CD14-positive monocyte (primary cell): ENCODE data around the gene FBXW7. TPM values are rescaled to one million over a fixed set of nuclear protein-coding genes. Genes with fewer than 3 reads are reported as not detected.
A peak's percentile ranks its signal among the peaks of the same experiment; 100 is the strongest.

Source experiments
- DNase-seq, 3 donors: peaks; one replicate each; pipeline ENCODE4 v3.0.0-alpha.2; 2011 to 2022
- H2AFZ ChIP-seq: 2 replicates; pipeline ENCODE4 v1.6.0; 2012; ENCODE audit warnings: mild to moderate bottlenecking, low read depth, low read length, inconsistent platforms; ENCODE audit not compliant: insufficient read depth, poor library complexity, severe bottlenecking
- H3K27ac ChIP-seq, 2 donors: 1 replicate in 1 of 2; 2 replicates in 1 of 2; pipeline ENCODE4 v1.5.1; 2012 to 2013; ENCODE audit warnings: low read length in 2 of 2, control low read depth in 1 of 2, inconsistent platforms in 1 of 2, low read depth in 1 of 2, mild to moderate bottlenecking in 1 of 2
- H3K27me3 ChIP-seq, 2 donors: one replicate each; pipeline versions ENCODE4 v1.6.0 to v1.6.1; 2011 to 2013; ENCODE audit warnings: low read length in 2 of 2; ENCODE audit not compliant: control insufficient read depth in 2 of 2, insufficient read depth in 2 of 2
- H3K36me3 ChIP-seq, 2 donors: replicated peaks in 1 of 2; 1 replicate in 1 of 2; 2 replicates in 1 of 2; pipeline versions ENCODE4 v1.5.1 to v1.6.1; 2012 to 2013; ENCODE audit warnings: low read length in 2 of 2, control low read depth in 1 of 2, inconsistent platforms in 1 of 2, mild to moderate bottlenecking in 1 of 2; ENCODE audit not compliant: insufficient read depth in 2 of 2, control insufficient read depth in 1 of 2
- H3K4me1 ChIP-seq, 2 donors: 1 replicate in 1 of 2; 2 replicates in 1 of 2; pipeline versions ENCODE4 v1.5.1 to v1.6.1; 2012 to 2013; ENCODE audit warnings: low read length in 2 of 2, control low read depth in 1 of 2, inconsistent platforms in 1 of 2, mild to moderate bottlenecking in 1 of 2, moderate library complexity in 1 of 2; ENCODE audit not compliant: insufficient read depth in 2 of 2, control insufficient read depth in 1 of 2
- H3K4me2 ChIP-seq: replicated peaks from 2 replicates; pipeline ENCODE3; 2012; ENCODE audit warnings: low read length, moderate library complexity, mild to moderate bottlenecking; ENCODE audit not compliant: poor library complexity, severe bottlenecking; ENCODE audit errors: extremely low read depth
- H3K4me3 ChIP-seq, 3 experiments: fragments of 200-600 bp in 1 of 3; sonication (generic) in 1 of 3; replicated peaks in 1 of 3; 1 replicate in 2 of 3; 2 replicates in 1 of 3; pipeline ENCODE4 v1.5.1; 2011 to 2013; ENCODE audit warnings: low read length in 3 of 3, mild to moderate bottlenecking in 3 of 3, control low read depth in 2 of 3, low read depth in 2 of 3, inconsistent platforms in 1 of 3, moderate library complexity in 1 of 3
- H3K79me2 ChIP-seq: 2 replicates; pipeline ENCODE4 v1.6.0; 2012; ENCODE audit warnings: mild to moderate bottlenecking, control low read depth, inconsistent platforms, low read length, moderate library complexity; ENCODE audit not compliant: insufficient read depth
- H3K9ac ChIP-seq: 2 replicates; pipeline ENCODE4 v1.6.0; 2017; ENCODE audit warnings: low read length, mild to moderate bottlenecking; ENCODE audit not compliant: insufficient read depth, poor library complexity, severe bottlenecking
- H3K9me3 ChIP-seq, 2 donors: replicated peaks in 1 of 2; 1 replicate in 1 of 2; 2 replicates in 1 of 2; pipeline versions ENCODE4 v1.5.1 to v1.6.1; 2012 to 2013; ENCODE audit warnings: low read length in 2 of 2, control low read depth in 1 of 2; ENCODE audit not compliant: control insufficient read depth in 1 of 2, insufficient read depth in 1 of 2
- H4K20me1 ChIP-seq: 2 replicates; pipeline ENCODE4 v1.6.0; 2012; ENCODE audit warnings: mild to moderate bottlenecking, low read length, control low read depth, moderate library complexity; ENCODE audit not compliant: insufficient read depth
- H3K27ac Mint-ChIP-seq, 7 donors: one replicate each; pipeline ENCODE4 v1.8.0; 2020; ENCODE audit warnings: mild to moderate bottlenecking in 7 of 7, mixed read lengths in 7 of 7, moderate library complexity in 6 of 7, inconsistent platforms in 2 of 7
- H3K27me3 Mint-ChIP-seq, 3 donors: one replicate each; pipeline ENCODE4 v1.8.0; 2021 to 2022; ENCODE audit warnings: low read depth in 3 of 3, mild to moderate bottlenecking in 3 of 3, mixed read lengths in 3 of 3, moderate library complexity in 3 of 3, inconsistent platforms in 1 of 3
- H3K36me3 Mint-ChIP-seq, 2 donors: one replicate each; pipeline ENCODE4 v1.8.0; 2020; ENCODE audit warnings: mixed read lengths in 2 of 2, inconsistent platforms in 1 of 2, mild to moderate bottlenecking in 1 of 2
- H3K4me1 Mint-ChIP-seq: one replicate; pipeline ENCODE4 v1.8.0; 2020; ENCODE audit warnings: mild to moderate bottlenecking, mixed read lengths
- H3K4me3 Mint-ChIP-seq, 2 donors: one replicate each; pipeline ENCODE4 v1.8.0; 2020; ENCODE audit warnings: mild to moderate bottlenecking in 2 of 2, mixed read lengths in 2 of 2, moderate library complexity in 1 of 2
- H3K9me3 Mint-ChIP-seq, 7 donors: one replicate each; pipeline ENCODE4 v1.8.0; 2020 to 2022; ENCODE audit warnings: mixed read lengths in 7 of 7, mild to moderate bottlenecking in 6 of 7, moderate library complexity in 6 of 7, inconsistent platforms in 2 of 7
- CTCF ChIP-seq: fragments of 200-600 bp; IDR thresholded peaks from one replicate; pipeline ENCODE4 v1.8.0; 2022; ENCODE audit warnings: antibody characterized with exemption, mild to moderate bottlenecking
- WGBS: methylation state at CpG from one replicate; pipeline ENCODE4 v1.1.5; 2013; ENCODE audit warnings: missing lambda C conversion rate; ENCODE audit not compliant: insufficient coverage; 5-methylcytosine and 5-hydroxymethylcytosine counted together
- intact Hi-C, 2 donors: fragments of 100-400 bp; cut with micrococcal nuclease; formaldehyde crosslinking; loops; one replicate each; pipeline versions ENCODE4 v1.15.0 to v1.15.1; 2023
- polyA minus RNA-seq: library from RNA; depleted of rRNA, polyadenylated mRNA; stranded (reverse); fragments of >200 nt; gene quantifications from 2 replicates; pipeline ENCODE4 v1.2.3, GENCODE V29; 2012
- polyA plus RNA-seq, 3 donors: library from polyadenylated mRNA; depleted of rRNA in 1 of 3; unstranded in 2 of 3; stranded (reverse) in 1 of 3; fragments of 300-500 nt in 2 of 3; fragments of >200 nt in 1 of 3; fragmentation: Illumina TruSeq in 2 of 3; gene quantifications; 1 replicate in 2 of 3; 2 replicates in 1 of 3; pipeline ENCODE4 v1.2.3, GENCODE V29; 2012 to 2021
- total RNA-seq, 12 experiments: library from RNA in 1 of 12; stranded (reverse) in 1 of 12; fragments of 120-200 nt in 1 of 12; gene quantifications; one replicate each; pipeline ENCODE4 v1.2.4 and lab custom pipeline; 2013 to 2026; ENCODE audit warnings: mixed read lengths in 6 of 12, inconsistent platforms in 1 of 12

The FBXW7 gene
- total RNA-seq (2013): 184 TPM
- polyA plus RNA-seq (10 to 100 TPM; 25.1 to 44.9 (median 35.6) TPM), polyA minus RNA-seq (68.0 and 130 TPM in 2 replicates), total RNA-seq (lab: John Stamatoyannopoulos, UW) (72.9 to 223 (median 154) reads per million in 11 experiments)

GRCh38 chr4:152535903-152536544 lies at the start of gene FBXW7:
TSS of gene FBXW7 (minus strand) at chr4:152536092. CDS start at chr4:152411803, 124,289 bp downstream.
- peak within 1 kb of the TSS; percentile 92 for H2AFZ ChIP-seq
- peaks cover 50% of the 10 kb centered on the region for H3K4me1 Mint-ChIP-seq
- H3K9ac ChIP-seq: peak within 1 kb of the TSS; percentile 98
- intact Hi-C loops: loop anchor here (5.0 to 10.0 kb wide), 5 partner anchors 71 to 249 kb away; partner anchors contain the start of genes ARFIP1 (in 1 of the 2) and TIGD4 (in 1 of the 2)
- H3K4me2 ChIP-seq: peak within 1 kb of the TSS; percentile 94
- H3K9me3 Mint-ChIP-seq: peaks cover 0 to 8% (median 6%) of the 10 kb centered on the region in 7 donors
- H3K27ac ChIP-seq: peak within 1 kb of the TSS; percentile 95 to 98
- under 1% methylated on average over 52 of the region's 63 CpGs for WGBS
- no peaks in the 10 kb centered on the region for H3K27me3 ChIP-seq
- no peak for TF ChIP-seq CTCF
- peak within 1 kb of the TSS; percentile 82 to 99 (median 93) for H3K4me3 ChIP-seq
- peak within 1 kb of the TSS; percentile 97 to 100 (median 100) for H3K27ac Mint-ChIP-seq
- peaks cover 84% of the 10 kb centered on the region for H3K79me2 ChIP-seq
- peaks cover 40% of the 10 kb centered on the region for H4K20me1 ChIP-seq
- peaks cover 26 to 52% of the 10 kb centered on the region in 2 donors for H3K4me1 ChIP-seq
- peak; percentile 97 to 100 (median 99) for DNase-seq
- peaks cover 0 to 8% of the 10 kb centered on the region in 2 donors for H3K9me3 ChIP-seq
- peaks cover 9 to 16% of the 10 kb centered on the region in 2 donors for H3K36me3 ChIP-seq
- H3K36me3 Mint-ChIP-seq: peaks cover 26 to 37% of the 10 kb centered on the region in 2 donors
- H3K27me3 Mint-ChIP-seq: no peaks in the 10 kb centered on the region
- H3K4me3 Mint-ChIP-seq: peak within 1 kb of the TSS; percentile 99 to 100

- TF ChIP-seq CTCF: no peak
- H3K4me1 Mint-ChIP-seq: peaks cover 22% of the 10 kb centered on the region
- H3K27ac ChIP-seq: no peak overlapping the region
- peaks cover 0 to 3% of the 10 kb centered on the region in 2 donors for H3K36me3 Mint-ChIP-seq
- H3K79me2 ChIP-seq: no peaks in the 10 kb centered on the region
- DNase-seq: no peak
- H2AFZ ChIP-seq: no peak overlapping the region
- peaks cover 13 to 22% of the 10 kb centered on the region in 2 donors for H3K4me1 ChIP-seq
- no CpG with 5 or more reads among the region's 7 CpGs for WGBS
- no peak overlapping the region for H3K27ac Mint-ChIP-seq
- intact Hi-C loops: no loop called here
- H3K4me2 ChIP-seq: no peak overlapping the region
- no peaks in the 10 kb centered on the region for H3K9me3 ChIP-seq
- no peak overlapping the region for H3K4me3 Mint-ChIP-seq
- peaks cover 0 to 4% (median 0%) of the 10 kb centered on the region in 7 donors for H3K9me3 Mint-ChIP-seq
- peaks cover 0 to 2% (median 0%) of the 10 kb centered on the region in 3 donors for H3K27me3 Mint-ChIP-seq
- H3K27me3 ChIP-seq: no peaks in the 10 kb centered on the region
- no peaks in the 10 kb centered on the region for H4K20me1 ChIP-seq
- H3K36me3 ChIP-seq: no peaks in the 10 kb centered on the region
- no peak overlapping the region for H3K9ac ChIP-seq
- no peak overlapping the region for H3K4me3 ChIP-seq
Observed at GRCh38 chr4:152585023-152585441, 49.1 kb upstream of the FBXW7 start.
